BLaER1 (cell line): ENCODE results near the gene TYW1B.
"Not testable (repeated sequence)": the region's sequence is repeated elsewhere in the genome, so short reads cannot be mapped to it uniquely, and the experiment has no call there.

Source experiments
- H3K27ac ChIP-seq: shearing (Covaris generic); formaldehyde crosslinking; 2 replicates; pipeline ENCODE4 v1.8.1; 2022
- H3K27me3 ChIP-seq: shearing (Covaris generic); formaldehyde crosslinking; 2 replicates; pipeline ENCODE4 v1.8.1; 2022
- H3K36me3 ChIP-seq: shearing (Covaris generic); formaldehyde crosslinking; 2 replicates; pipeline ENCODE4 v1.8.1; 2022
- H3K4me1 ChIP-seq: shearing (Covaris generic); formaldehyde crosslinking; 2 replicates; pipeline ENCODE4 v1.8.1; 2022
- H3K4me2 ChIP-seq: shearing (Covaris generic); formaldehyde crosslinking; 2 replicates; pipeline ENCODE4 v1.8.1; 2022
- H3K4me3 ChIP-seq: shearing (Covaris generic); formaldehyde crosslinking; 2 replicates; pipeline ENCODE4 v1.8.1; 2022
- H3K9ac ChIP-seq: shearing (Covaris generic); formaldehyde crosslinking; 2 replicates; pipeline ENCODE4 v1.8.1; 2022
- H3K9me3 ChIP-seq: shearing (Covaris generic); formaldehyde crosslinking; 2 replicates; pipeline ENCODE4 v1.8.1; 2022
- H4K20me1 ChIP-seq: shearing (Covaris generic); formaldehyde crosslinking; 2 replicates; pipeline ENCODE4 v1.8.1; 2022
- Cebpa-rat ChIP-seq: shearing (Covaris generic); IDR thresholded peaks from 2 replicates; pipeline ENCODE4 v1.8.1; 2022

The TYW1B gene

DNA sequence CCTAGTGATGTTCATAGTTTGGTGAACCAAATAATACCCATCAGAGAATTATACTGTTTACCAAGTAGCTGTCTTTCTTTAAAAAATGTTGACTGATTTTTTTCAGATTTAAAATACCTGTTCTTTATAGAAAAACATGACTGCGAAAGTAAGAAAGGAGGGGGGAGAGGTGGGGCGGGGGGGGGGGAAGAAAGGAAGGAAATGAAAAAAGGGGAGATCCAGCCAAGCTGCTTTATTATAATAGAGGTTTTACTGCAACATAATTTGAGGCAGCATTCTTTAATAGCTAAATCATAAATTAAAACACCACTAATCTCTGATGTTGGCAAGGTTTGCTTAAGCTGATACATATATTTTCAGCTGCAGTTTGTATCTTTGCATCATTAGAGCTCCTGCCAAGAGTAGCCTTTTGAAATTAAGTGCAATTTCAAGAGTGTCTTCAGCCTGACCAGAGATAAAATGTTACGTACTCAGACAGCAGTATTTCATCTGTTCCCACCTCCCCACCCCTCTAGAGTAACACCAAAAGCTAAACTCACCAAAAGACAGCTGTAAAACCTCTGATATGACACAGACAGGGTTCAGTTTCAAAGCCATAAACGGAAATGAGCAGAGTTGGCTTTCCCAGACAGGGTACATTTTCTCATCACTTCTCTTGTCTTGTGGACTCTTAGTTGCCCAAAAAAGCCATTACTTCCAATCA lies 202.1 kb downstream of the TYW1B start:
- not testable (repeated sequence) for H3K27me3 ChIP-seq, H3K4me1 ChIP-seq, H3K9ac ChIP-seq, H3K4me3 ChIP-seq, H3K36me3 ChIP-seq, H3K4me2 ChIP-seq, H4K20me1 ChIP-seq, H3K9me3 ChIP-seq, H3K27ac ChIP-seq

DNA sequence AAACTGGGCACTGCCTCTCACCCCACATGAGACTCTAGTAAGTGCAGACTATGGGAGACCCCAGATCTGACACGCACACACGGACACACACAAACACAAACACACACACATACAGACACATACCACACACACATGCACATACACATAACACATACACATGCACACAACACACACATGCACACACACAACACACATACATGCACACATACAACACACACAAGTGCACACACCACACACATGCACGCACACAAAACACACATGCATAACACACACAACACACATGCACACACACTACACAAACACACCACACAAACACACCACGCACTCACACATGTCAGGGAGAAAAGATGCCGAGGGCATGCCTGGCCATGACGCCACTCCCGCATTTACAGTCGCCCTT lies 205.5 kb downstream of the TYW1B start:
- H3K4me3 ChIP-seq = no peak overlapping the region
- no peak overlapping the region for H3K27ac ChIP-seq
- no peak for TF ChIP-seq Cebpa-rat
- no peaks in the 10 kb centered on the region for H3K27me3 ChIP-seq
- no peaks in the 10 kb centered on the region for H3K4me1 ChIP-seq
- H4K20me1 ChIP-seq = no peaks in the 10 kb centered on the region
- H3K36me3 ChIP-seq = no peaks in the 10 kb centered on the region
- no peak overlapping the region for H3K4me2 ChIP-seq
- H3K9ac ChIP-seq = no peak overlapping the region
- no peaks in the 10 kb centered on the region for H3K9me3 ChIP-seq

DNA sequence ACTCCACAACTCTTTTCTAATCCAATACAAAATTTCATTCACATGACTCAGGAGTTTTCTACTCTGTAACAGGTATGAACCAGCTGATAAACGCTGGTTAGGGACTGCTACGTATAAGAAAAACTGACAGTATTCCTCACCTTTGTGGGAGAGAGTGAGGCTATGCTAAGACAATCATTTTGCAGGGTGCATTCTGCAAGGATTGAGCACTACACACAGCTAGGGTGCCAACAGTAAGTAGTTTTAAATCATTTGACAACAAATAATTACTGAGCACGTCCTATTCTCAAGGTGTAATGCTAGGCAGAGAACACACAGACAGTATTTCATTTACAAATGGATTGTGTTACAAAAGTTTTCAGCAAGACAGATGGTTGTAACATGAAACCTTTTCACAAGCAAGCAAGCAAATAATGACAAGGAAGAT lies 206.2 kb downstream of the TYW1B start:
- H3K4me1 ChIP-seq, H4K20me1 ChIP-seq, H3K27me3 ChIP-seq, H3K4me2 ChIP-seq, H3K9me3 ChIP-seq, H3K27ac ChIP-seq, H3K36me3 ChIP-seq, H3K9ac ChIP-seq, H3K4me3 ChIP-seq: not testable (repeated sequence)

DNA sequence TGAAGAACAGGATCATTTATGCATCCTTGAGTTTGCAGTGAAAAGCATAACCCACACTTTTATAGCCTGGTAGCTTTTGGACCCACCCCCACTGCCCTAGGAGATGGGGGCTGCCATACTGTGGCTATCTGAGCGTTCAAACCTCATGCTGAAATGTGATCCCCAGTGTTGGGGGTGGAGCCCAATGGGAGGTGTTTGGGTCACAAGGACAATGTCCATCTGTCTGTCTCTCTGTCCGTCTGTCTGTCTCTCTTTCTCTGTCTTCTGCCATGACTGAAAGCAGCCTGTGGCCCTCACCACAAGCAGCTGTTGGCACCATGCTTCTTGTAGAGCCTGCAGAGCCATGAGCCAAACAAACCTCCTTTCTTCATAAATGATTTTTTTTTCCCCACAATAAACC lies 207.1 kb downstream of the TYW1B start:
- H3K4me3 ChIP-seq, H3K9ac ChIP-seq, H3K27ac ChIP-seq, H3K4me2 ChIP-seq, H3K36me3 ChIP-seq, H4K20me1 ChIP-seq, H3K9me3 ChIP-seq, H3K27me3 ChIP-seq, H3K4me1 ChIP-seq: not testable (repeated sequence)

DNA sequence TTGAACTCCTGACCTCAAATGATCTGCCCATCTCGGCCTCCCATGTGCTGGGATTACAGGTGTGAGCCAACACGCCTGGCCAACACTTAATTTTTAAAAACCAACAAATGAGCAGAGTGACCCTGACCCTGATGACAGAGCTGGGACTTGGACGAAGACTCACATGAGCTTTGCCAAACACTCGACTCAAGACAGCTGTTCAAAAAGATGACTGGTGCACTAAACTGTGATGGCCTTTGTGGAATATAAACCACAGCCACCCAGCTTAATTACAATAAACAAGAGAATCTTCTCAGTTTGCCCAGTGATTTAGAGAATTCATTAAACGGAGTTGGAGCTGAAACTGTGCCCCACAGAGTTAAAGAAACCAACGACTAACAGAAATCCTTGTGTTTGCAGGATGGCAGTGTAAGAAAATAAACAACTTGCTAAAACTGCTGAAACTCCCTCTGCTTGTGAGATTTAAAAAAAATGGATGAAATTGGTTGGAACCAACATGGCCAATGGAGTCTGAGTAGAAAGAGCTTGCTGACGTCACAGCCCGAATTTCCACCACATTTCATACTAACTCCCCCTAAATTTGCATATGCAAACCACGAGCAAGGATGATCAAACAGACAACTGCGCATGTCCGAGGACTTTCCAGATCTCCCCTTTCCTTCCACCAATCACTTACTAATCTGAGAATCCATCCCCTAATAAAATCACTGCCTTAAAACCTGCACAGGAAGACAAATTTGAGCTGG lies 209.4 kb downstream of the TYW1B start:
- H4K20me1 ChIP-seq, H3K4me1 ChIP-seq, H3K27ac ChIP-seq, H3K4me3 ChIP-seq, H3K27me3 ChIP-seq, H3K9ac ChIP-seq, H3K9me3 ChIP-seq, H3K4me2 ChIP-seq, H3K36me3 ChIP-seq: not testable (repeated sequence)

DNA sequence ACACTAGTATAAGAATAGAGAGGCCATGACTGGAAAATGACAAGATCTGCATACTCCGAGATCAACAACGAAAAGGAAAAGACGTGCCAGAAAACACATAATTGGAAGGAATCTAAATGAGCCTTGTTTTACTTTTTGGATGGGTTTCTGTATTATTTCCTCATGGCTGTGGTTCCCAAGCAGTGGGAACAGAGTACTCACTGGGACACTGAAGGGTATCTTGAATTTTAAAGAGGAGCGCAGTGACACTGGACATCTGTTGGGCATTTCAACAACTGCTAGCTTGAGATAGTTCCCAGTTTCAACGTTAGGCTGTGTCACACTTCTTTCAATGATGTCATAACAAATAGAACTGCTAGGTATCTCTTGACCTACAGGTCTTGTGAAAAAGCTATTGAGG lies 218.2 kb downstream of the TYW1B start:
- not testable (repeated sequence) for H3K27me3 ChIP-seq, H3K4me1 ChIP-seq, H3K4me3 ChIP-seq, H3K4me2 ChIP-seq, H4K20me1 ChIP-seq, H3K9me3 ChIP-seq, H3K9ac ChIP-seq, H3K27ac ChIP-seq
- peaks cover 26% of the 10 kb centered on the region for H3K36me3 ChIP-seq

DNA sequence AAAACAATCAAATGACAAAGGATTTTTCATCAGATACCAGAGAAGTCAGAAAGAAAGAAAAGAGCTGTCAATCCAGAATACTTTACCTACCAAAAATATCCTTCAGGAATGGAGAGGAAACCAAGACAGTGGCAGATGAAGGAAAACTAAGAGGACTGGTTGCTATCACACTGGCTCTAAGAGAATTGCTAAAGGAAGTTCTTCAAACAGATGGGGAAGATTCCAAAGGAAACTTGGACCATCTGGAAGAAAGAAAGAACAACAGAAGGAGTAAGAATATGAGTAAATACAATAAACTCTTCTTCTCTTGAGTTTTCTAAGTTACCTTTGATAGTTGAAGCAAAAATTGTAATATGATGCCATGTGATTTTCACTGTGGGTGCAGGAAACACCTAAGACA lies 220.0 kb downstream of the TYW1B start:
- peaks cover 28% of the 10 kb centered on the region for H3K36me3 ChIP-seq
- H3K27me3 ChIP-seq, H3K4me1 ChIP-seq, H3K4me3 ChIP-seq, H3K4me2 ChIP-seq, H4K20me1 ChIP-seq, H3K27ac ChIP-seq, H3K9ac ChIP-seq, H3K9me3 ChIP-seq: not testable (repeated sequence)

DNA sequence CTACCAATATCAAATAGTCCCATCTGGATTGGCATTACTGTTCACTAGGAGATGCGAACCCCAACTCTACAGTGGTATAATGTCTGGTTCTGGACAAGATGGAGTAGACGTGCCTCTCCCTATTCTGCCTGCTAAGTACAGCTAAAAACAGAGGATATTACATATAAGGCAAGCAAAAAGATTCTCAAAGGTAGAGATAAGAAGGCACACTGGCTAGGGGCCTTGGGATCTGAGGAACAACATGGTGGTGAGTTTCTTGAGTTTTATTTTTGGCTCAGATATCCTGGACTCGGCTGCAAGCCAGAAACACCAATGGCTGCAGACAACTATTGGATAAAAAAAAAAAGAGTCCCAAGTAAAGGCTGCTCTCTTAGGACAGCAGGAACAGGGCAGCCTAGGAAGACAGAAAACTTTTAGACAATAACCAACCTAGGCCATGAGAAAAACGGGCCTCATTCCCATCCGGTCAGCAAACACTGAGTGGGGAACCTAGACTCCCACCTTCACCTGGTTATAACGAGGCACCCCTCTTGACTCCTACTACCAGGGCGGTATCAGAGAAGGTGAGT lies 222.1 kb downstream of the TYW1B start:
- H3K4me2 ChIP-seq, H3K27ac ChIP-seq, H3K9me3 ChIP-seq, H3K4me3 ChIP-seq, H3K9ac ChIP-seq, H3K4me1 ChIP-seq, H3K27me3 ChIP-seq, H4K20me1 ChIP-seq: not testable (repeated sequence)
- peaks cover 26% of the 10 kb centered on the region for H3K36me3 ChIP-seq

DNA sequence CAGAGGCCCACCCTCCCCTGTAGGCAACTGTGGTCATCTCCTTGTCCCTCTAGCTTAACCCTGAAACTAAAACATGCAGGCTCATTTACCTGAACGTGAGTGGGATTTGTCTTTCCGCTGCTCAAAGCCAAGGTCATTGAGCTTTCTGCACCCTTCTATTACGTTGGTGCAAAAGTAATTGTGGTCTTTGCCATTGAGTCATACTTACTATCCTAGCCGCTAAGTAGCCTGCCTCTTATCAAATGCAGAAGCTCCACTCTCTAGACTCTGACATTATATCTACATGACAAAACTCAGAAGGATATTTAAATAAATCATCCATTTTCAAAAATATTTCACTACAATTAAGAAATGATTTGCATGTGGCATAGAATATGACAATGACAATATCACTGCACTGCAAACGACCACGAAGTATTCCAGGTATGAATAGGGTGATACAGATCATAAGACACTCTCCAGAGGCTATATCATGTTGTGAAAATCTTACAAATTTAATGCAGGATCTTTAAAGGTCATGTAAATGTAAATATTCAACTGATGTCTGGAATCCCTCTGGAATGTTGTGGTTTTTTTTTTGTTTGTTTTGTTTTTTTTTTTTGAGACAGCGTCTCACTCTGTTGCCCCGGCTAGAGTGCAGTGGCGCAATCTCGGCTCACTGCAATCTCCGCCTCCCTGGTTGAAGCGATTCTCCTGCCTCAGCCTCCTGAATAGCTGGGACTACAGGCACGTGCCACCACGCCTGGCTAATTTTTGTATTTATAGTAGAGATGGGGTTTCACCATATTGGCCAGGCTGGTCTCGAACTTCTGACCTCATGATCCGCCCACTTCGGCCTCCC lies 223.0 kb downstream of the TYW1B start:
- not testable (repeated sequence) for H3K27ac ChIP-seq, H4K20me1 ChIP-seq, H3K4me2 ChIP-seq, H3K4me1 ChIP-seq, H3K9me3 ChIP-seq, H3K9ac ChIP-seq, H3K27me3 ChIP-seq, H3K4me3 ChIP-seq
- peaks cover 23% of the 10 kb centered on the region for H3K36me3 ChIP-seq

DNA sequence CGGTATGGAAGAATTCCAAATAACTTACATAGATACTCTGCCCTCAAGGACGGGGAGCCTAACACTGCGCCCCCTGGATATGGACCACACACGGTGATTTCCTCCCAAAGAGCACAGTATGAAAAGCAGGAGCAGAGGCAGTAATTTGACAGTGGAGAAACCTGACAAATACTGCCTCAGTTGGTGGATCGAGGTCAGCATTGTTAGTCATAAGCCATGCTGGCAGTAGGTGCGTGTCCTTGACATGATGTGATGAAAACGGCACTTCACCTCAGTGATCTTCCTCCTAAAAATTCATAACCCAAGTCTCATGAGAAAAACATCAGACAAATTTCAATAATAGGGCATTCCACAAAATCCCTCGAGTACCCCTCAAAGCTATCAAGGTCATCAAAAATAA lies 224.5 kb downstream of the TYW1B start:
- not testable (repeated sequence) for H3K9me3 ChIP-seq, H3K4me3 ChIP-seq, H3K27ac ChIP-seq, H3K27me3 ChIP-seq, H3K9ac ChIP-seq, H4K20me1 ChIP-seq, H3K4me2 ChIP-seq, H3K4me1 ChIP-seq
- H3K36me3 ChIP-seq = peaks cover 16% of the 10 kb centered on the region
